Prostate gland (tissue), 1 donor: Measurements from ENCODE around the gene MYO16.

Source experiments
- POLR2A ChIP-seq: fragments of 450-650 bp; IDR thresholded peaks from one replicate; pipeline ENCODE4 v1.6.1; 2016; ENCODE audit warnings: antibody characterized with exemption, mild to moderate bottlenecking
- POLR2AphosphoS5 ChIP-seq: sonication (generic); formaldehyde crosslinking; IDR thresholded peaks from one replicate; pipeline ENCODE4 v1.6.1; 2017; ENCODE audit warnings: antibody characterized with exemption

GRCh38 chr13:108760541-108760940, 131.1 kb downstream of the MYO16 start:
- no peak for TF ChIP-seq POLR2A
- TF ChIP-seq POLR2AphosphoS5: no peak
